Measurements from ENCODE around the gene FZD8. TPM values are rescaled to one million over a fixed set of nuclear protein-coding genes. Genes with fewer than 3 reads are reported as not detected.

The FZD8 gene
- total RNA-seq, 1 experiment from 2014 or later = 13.8 TPM

DNA sequence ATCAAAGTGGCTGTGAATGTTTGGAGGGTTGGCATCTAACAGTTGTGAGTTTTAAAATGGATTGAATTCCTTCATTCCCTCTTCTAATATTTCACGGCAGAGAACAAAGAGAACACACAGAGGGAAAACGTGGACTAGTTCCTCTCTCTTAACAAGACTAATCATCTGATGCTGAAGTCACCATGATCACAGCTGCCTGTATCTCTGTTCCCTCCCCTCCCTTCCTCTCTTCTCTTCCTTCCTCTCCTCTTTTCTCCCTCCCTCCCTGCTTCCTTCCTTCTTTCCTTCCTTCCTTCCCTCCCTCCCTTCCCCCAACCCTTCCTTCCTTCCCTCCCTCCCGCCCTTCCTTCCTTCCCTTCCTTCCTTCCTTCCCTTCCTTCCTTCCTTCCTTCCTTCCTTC, 47.0 kb downstream of the FZD8 start:
- H3K27me3 ChIP-seq (ENCODE audit: insufficient read depth, low read length) = no peaks in the 10 kb centered on the region
- H3K27ac ChIP-seq (ENCODE audit: insufficient read length, low read depth, low read length) = peak overlapping the region; percentile 37
- no peaks in the 10 kb centered on the region for H3K23me2 ChIP-seq (ENCODE audit: insufficient read length, low read depth, low read length, poor library complexity, severe bottlenecking)
- H3K9me3 Mint-ChIP-seq = peaks cover 26 to 27% of the 10 kb centered on the region in 2 experiments
- H3K14ac ChIP-seq (ENCODE audit: insufficient read depth, low read length) = no peak overlapping the region
- H2AK5ac ChIP-seq (ENCODE audit: insufficient read length, low read length) = no peak overlapping the region
- no peak overlapping the region for H4K8ac ChIP-seq (replicated peaks; ENCODE audit: insufficient read length, low read depth, low read length)
- H2BK5ac ChIP-seq (ENCODE audit: insufficient read length, low read length) = no peak overlapping the region
- no peak overlapping the region for H3K56ac ChIP-seq (ENCODE audit: insufficient read length, low read depth, low read length)
- H3K79me1 ChIP-seq (ENCODE audit: insufficient read depth, low read depth, low read length, poor library complexity, severe bottlenecking) = no peaks in the 10 kb centered on the region
- DNase-seq = no peak
- TF ChIP-seq, protein P1, sequence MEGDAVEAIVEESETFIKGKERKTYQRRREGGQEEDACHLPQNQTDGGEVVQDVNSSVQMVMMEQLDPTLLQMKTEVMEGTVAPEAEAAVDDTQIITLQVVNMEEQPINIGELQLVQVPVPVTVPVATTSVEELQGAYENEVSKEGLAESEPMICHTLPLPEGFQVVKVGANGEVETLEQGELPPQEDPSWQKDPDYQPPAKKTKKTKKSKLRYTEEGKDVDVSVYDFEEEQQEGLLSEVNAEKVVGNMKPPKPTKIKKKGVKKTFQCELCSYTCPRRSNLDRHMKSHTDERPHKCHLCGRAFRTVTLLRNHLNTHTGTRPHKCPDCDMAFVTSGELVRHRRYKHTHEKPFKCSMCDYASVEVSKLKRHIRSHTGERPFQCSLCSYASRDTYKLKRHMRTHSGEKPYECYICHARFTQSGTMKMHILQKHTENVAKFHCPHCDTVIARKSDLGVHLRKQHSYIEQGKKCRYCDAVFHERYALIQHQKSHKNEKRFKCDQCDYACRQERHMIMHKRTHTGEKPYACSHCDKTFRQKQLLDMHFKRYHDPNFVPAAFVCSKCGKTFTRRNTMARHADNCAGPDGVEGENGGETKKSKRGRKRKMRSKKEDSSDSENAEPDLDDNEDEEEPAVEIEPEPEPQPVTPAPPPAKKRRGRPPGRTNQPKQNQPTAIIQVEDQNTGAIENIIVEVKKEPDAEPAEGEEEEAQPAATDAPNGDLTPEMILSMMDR (conservative IDR thresholded peaks at IDR 0.05) = no peak
- H3T11ph ChIP-seq (ENCODE audit: low read length) = no peak overlapping the region
- H2AFZ ChIP-seq (ENCODE audit: low read length) = no peak overlapping the region
- peak overlapping the region in 2 of 3 experiments; percentile 57 to 95; a peak in 5 of 7 replicates for H3K27ac Mint-ChIP-seq
- no peak overlapping the region for H2BK120ac ChIP-seq (ENCODE audit: low read depth, low read length, poor library complexity, severe bottlenecking)
- H4K5ac ChIP-seq (ENCODE audit: insufficient read length, low read depth, low read length) = no peak overlapping the region
- no peak overlapping the region for H2BK15ac ChIP-seq (ENCODE audit: low read depth, low read length)
- no peak overlapping the region for H3K4me3 Mint-ChIP-seq
- no peak overlapping the region for H2BK20ac ChIP-seq (ENCODE audit: low read depth, low read length, poor library complexity, severe bottlenecking)
- no peak overlapping the region for H2BK12ac ChIP-seq (ENCODE audit: insufficient read length, low read depth, low read length)
- H3K4ac ChIP-seq (ENCODE audit: low read depth, low read length) = no peak overlapping the region
- no peaks in the 10 kb centered on the region for H4K20me1 ChIP-seq (ENCODE audit: control insufficient read depth, insufficient read depth, insufficient read length)
- H3K23ac ChIP-seq (ENCODE audit: insufficient read length, low read depth, low read length) = no peak overlapping the region
- H4K91ac ChIP-seq (ENCODE audit: insufficient read length, low read depth, low read length) = no peak overlapping the region
- H3K27me3 Mint-ChIP-seq (ENCODE audit: low read depth) = peaks cover 4% of the 10 kb centered on the region
- no peaks in the 10 kb centered on the region for H3K79me2 ChIP-seq (ENCODE audit: insufficient read depth, low read length)
- peaks cover 14% of the 10 kb centered on the region for H3K4me1 ChIP-seq (ENCODE audit: insufficient read depth, low read length)
- peaks cover 3 to 29% (median 14%) of the 10 kb centered on the region in 3 experiments for H3K36me3 Mint-ChIP-seq (ENCODE audit: insufficient read depth in 1 of 3, low read depth in 3 of 3)
- H3K4me1 Mint-ChIP-seq = peaks cover 37 to 38% of the 10 kb centered on the region in 2 experiments
- H3K4me2 ChIP-seq (ENCODE audit: insufficient read depth, insufficient read length, low read length) = peak overlapping the region; percentile 2
- 100% methylated on average over 1 of the region's 3 CpGs for WGBS (ENCODE audit: extremely low coverage, insufficient read length, low lambda C conversion rate)
- no peak overlapping the region for H3K9ac ChIP-seq (ENCODE audit: extremely low read depth, insufficient read length, low read length)
- H3K18ac ChIP-seq (ENCODE audit: insufficient read length, low read depth, low read length) = no peak overlapping the region
- H3K9me3 ChIP-seq (ENCODE audit: control insufficient read depth, low read depth, low read length) = no peaks in the 10 kb centered on the region

Measured in H9 (cell line).